ENCODE data around the gene ITGB3BP. TPM values are rescaled to one million over a fixed set of nuclear protein-coding genes. Genes with fewer than 3 reads are reported as not detected.

The ITGB3BP gene
- total and polyA plus RNA-seq, 4 donors: 5.7 to 15.2 (median 7.5) TPM

GRCh38 chr1:63506782-63507181, 16.2 kb downstream of the ITGB3BP start:
- no peak overlapping the region for H3K9ac ChIP-seq (ENCODE audit: low read depth in 1 of 2, low read length in 2 of 2)
- no peak for TF ChIP-seq HNF4G (IDR thresholded peaks at IDR 0.05)
- TF ChIP-seq, protein P1, sequence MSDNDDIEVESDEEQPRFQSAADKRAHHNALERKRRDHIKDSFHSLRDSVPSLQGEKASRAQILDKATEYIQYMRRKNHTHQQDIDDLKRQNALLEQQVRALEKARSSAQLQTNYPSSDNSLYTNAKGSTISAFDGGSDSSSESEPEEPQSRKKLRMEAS (IDR thresholded peaks at IDR 0.05): no peak

GRCh38 chr1:63501256-63501655, 21.8 kb downstream of the ITGB3BP start:
- no peaks in the 10 kb centered on the region for H3K36me3 ChIP-seq (ENCODE audit: control insufficient read depth in 4 of 4, insufficient read depth in 3 of 4, low read depth in 1 of 4, low read length in 3 of 4)
- no peaks in the 10 kb centered on the region for H3K4me1 ChIP-seq (ENCODE audit: control insufficient read depth in 4 of 4, insufficient read depth in 4 of 4, low read length in 3 of 4)
- DNase-seq (ENCODE audit: low spot score): no peak
- WGBS: 98% methylated on average over 3 of the region's 3 CpGs
- H3K27ac ChIP-seq (ENCODE audit: low read depth in 1 of 2, low read length in 2 of 2): no peak overlapping the region
- no peak overlapping the region for H3K4me3 ChIP-seq (ENCODE audit: low read depth in 1 of 3, low read length in 3 of 3)
- no peaks in the 10 kb centered on the region for H3K9me3 ChIP-seq (ENCODE audit: control insufficient read depth in 4 of 4, low read length in 3 of 4)
- H3K27me3 ChIP-seq (ENCODE audit: control insufficient read depth in 4 of 4, insufficient read depth in 4 of 4, low read length in 3 of 4): no peaks in the 10 kb centered on the region
- H3K9ac ChIP-seq (ENCODE audit: low read depth in 1 of 2, low read length in 2 of 2): no peak overlapping the region
- TF ChIP-seq SP1 (IDR thresholded peaks at IDR 0.05): no peak
- TF ChIP-seq RXRA (IDR thresholded peaks at IDR 0.05): no peak
- TF ChIP-seq, protein P2, sequence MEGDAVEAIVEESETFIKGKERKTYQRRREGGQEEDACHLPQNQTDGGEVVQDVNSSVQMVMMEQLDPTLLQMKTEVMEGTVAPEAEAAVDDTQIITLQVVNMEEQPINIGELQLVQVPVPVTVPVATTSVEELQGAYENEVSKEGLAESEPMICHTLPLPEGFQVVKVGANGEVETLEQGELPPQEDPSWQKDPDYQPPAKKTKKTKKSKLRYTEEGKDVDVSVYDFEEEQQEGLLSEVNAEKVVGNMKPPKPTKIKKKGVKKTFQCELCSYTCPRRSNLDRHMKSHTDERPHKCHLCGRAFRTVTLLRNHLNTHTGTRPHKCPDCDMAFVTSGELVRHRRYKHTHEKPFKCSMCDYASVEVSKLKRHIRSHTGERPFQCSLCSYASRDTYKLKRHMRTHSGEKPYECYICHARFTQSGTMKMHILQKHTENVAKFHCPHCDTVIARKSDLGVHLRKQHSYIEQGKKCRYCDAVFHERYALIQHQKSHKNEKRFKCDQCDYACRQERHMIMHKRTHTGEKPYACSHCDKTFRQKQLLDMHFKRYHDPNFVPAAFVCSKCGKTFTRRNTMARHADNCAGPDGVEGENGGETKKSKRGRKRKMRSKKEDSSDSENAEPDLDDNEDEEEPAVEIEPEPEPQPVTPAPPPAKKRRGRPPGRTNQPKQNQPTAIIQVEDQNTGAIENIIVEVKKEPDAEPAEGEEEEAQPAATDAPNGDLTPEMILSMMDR (IDR thresholded peaks at IDR 0.05; ENCODE audit: low read depth, low read length, missing input control): no peak
- TF ChIP-seq, protein P1 (IDR thresholded peaks at IDR 0.05): no peak
- TF ChIP-seq, protein P3, sequence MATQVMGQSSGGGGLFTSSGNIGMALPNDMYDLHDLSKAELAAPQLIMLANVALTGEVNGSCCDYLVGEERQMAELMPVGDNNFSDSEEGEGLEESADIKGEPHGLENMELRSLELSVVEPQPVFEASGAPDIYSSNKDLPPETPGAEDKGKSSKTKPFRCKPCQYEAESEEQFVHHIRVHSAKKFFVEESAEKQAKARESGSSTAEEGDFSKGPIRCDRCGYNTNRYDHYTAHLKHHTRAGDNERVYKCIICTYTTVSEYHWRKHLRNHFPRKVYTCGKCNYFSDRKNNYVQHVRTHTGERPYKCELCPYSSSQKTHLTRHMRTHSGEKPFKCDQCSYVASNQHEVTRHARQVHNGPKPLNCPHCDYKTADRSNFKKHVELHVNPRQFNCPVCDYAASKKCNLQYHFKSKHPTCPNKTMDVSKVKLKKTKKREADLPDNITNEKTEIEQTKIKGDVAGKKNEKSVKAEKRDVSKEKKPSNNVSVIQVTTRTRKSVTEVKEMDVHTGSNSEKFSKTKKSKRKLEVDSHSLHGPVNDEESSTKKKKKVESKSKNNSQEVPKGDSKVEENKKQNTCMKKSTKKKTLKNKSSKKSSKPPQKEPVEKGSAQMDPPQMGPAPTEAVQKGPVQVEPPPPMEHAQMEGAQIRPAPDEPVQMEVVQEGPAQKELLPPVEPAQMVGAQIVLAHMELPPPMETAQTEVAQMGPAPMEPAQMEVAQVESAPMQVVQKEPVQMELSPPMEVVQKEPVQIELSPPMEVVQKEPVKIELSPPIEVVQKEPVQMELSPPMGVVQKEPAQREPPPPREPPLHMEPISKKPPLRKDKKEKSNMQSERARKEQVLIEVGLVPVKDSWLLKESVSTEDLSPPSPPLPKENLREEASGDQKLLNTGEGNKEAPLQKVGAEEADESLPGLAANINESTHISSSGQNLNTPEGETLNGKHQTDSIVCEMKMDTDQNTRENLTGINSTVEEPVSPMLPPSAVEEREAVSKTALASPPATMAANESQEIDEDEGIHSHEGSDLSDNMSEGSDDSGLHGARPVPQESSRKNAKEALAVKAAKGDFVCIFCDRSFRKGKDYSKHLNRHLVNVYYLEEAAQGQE (IDR thresholded peaks at IDR 0.05): no peak
- no peak for TF ChIP-seq JUND (IDR thresholded peaks at IDR 0.05)
- TF ChIP-seq ATF3 (IDR thresholded peaks at IDR 0.05): no peak
- TF ChIP-seq EGR1 (IDR thresholded peaks at IDR 0.05; ENCODE audit: low read depth in 2 of 2): no peak
- TF ChIP-seq YY1 (IDR thresholded peaks at IDR 0.05): no peak
- no peak for TF ChIP-seq HNF4G (IDR thresholded peaks at IDR 0.05)
- TF ChIP-seq, protein P4, sequence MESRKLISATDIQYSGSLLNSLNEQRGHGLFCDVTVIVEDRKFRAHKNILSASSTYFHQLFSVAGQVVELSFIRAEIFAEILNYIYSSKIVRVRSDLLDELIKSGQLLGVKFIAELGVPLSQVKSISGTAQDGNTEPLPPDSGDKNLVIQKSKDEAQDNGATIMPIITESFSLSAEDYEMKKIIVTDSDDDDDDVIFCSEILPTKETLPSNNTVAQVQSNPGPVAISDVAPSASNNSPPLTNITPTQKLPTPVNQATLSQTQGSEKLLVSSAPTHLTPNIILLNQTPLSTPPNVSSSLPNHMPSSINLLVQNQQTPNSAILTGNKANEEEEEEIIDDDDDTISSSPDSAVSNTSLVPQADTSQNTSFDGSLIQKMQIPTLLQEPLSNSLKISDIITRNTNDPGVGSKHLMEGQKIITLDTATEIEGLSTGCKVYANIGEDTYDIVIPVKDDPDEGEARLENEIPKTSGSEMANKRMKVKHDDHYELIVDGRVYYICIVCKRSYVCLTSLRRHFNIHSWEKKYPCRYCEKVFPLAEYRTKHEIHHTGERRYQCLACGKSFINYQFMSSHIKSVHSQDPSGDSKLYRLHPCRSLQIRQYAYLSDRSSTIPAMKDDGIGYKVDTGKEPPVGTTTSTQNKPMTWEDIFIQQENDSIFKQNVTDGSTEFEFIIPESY (IDR thresholded peaks at IDR 0.05): no peak
- no peak for TF ChIP-seq HNF4A (conservative IDR thresholded peaks at IDR 0.05)
- TF ChIP-seq FOXA2 (IDR thresholded peaks at IDR 0.05): no peak
- TF ChIP-seq RAD21 (IDR thresholded peaks at IDR 0.05): no peak
- no peak for TF ChIP-seq TAF1 (conservative IDR thresholded peaks at IDR 0.05)
- no peak for TF ChIP-seq NR2F2 (IDR thresholded peaks at IDR 0.05)
- TF ChIP-seq FOXA1 (IDR thresholded peaks at IDR 0.05): no peak
- no peak for TF ChIP-seq GABPA (IDR thresholded peaks at IDR 0.05 in 1 of 2, conservative IDR thresholded peaks at IDR 0.05 in 1 of 2)

More at GRCh38 chr1:63506782-63507181, 16.2 kb downstream of the ITGB3BP start:
- peaks cover 0 to 4% (median 0%) of the 10 kb centered on the region in 4 donors for H3K36me3 ChIP-seq (ENCODE audit: control insufficient read depth in 4 of 4, insufficient read depth in 3 of 4, low read depth in 1 of 4, low read length in 3 of 4)
- H3K27me3 ChIP-seq (ENCODE audit: control insufficient read depth in 4 of 4, insufficient read depth in 4 of 4, low read length in 3 of 4): no peaks in the 10 kb centered on the region
- H3K27ac ChIP-seq (ENCODE audit: low read depth in 1 of 2, low read length in 2 of 2): no peak overlapping the region
- no peaks in the 10 kb centered on the region for H3K4me1 ChIP-seq (ENCODE audit: control insufficient read depth in 4 of 4, insufficient read depth in 4 of 4, low read length in 3 of 4)
- H3K4me3 ChIP-seq (ENCODE audit: low read depth in 1 of 3, low read length in 3 of 3): no peak overlapping the region
- H3K9me3 ChIP-seq (ENCODE audit: control insufficient read depth in 4 of 4, low read length in 3 of 4): no peaks in the 10 kb centered on the region
- DNase-seq (ENCODE audit: low spot score): no peak

Data from liver (tissue), 9 donors.